ENCODE results near the gene FGF9. TPM values are rescaled to one million over a fixed set of nuclear protein-coding genes. Genes with fewer than 3 reads are reported as not detected.
A peak's percentile ranks its signal among the peaks of the same experiment; 100 is the strongest.

The FGF9 gene
- total RNA-seq: 0.22 and 0.75 TPM in 2 replicates

GRCh38 chr13:21670883-21671619 is at the start of gene FGF9:
Gene FGF9, plus strand, starts transcription at chr13:21671073. Its CDS starts 840 bp downstream, at chr13:21671913.
- DNase-seq (ENCODE audit: low read depth): no peak
- TF ChIP-seq CTCF (conservative IDR thresholded peaks at IDR 0.05; ENCODE audit: low read depth, low read length): no peak
- H3K4me3 ChIP-seq (ENCODE audit: low read depth, low read length): peak within 1 kb of the TSS; percentile 72

- no peak overlapping the region for H3K4me3 ChIP-seq (ENCODE audit: low read depth, low read length)
- TF ChIP-seq CTCF (conservative IDR thresholded peaks at IDR 0.05; ENCODE audit: low read depth, low read length): peak; percentile 86
- no peak for DNase-seq (ENCODE audit: low read depth)
Measured at GRCh38 chr13:21625366-21625765, 45.5 kb upstream of the FGF9 start.

DNA sequence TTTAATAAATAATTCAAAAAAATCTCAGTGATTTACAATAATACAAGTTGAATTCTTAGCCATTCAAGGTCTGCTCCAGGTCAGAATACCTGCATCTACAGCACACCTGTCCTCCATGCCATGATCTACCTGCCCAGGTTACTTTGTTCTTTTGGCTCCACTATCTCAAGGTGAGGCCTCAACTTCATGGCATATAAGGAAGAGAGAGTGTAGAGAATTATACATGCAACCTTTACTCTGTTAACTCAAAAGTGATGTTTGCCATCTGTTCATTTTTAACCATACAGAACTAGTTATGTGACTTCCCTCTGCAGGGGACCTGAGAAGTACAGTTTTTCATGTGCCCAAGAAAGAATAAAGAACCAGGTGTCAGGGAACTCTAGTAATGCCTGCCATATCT is 38.7 kb upstream of the FGF9 start:
- TF ChIP-seq CTCF (conservative IDR thresholded peaks at IDR 0.05; ENCODE audit: low read depth, low read length): no peak
- no peak for DNase-seq (ENCODE audit: low read depth)
- no peak overlapping the region for H3K4me3 ChIP-seq (ENCODE audit: low read depth, low read length)

DNA sequence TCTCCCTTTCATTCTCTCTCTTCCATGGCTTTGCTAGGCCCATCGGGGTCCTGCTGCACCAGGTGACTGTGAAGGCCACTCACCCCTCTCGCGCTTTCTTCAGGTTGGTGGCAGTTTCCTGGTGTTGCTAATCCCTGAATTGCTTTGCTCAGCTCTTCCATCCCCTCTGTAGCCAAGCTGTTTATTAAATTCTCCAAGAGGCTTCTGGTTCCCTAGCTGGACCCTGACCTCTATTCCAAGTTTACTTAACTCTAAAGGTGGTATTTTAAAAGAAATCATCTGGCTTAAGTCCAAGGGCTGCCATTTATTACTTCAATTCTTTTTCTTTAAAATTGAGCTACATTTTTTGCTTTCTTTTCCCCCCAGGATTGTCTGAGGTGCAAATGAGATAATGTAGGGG is 34.2 kb upstream of the FGF9 start:
- no peak overlapping the region for H3K4me3 ChIP-seq (ENCODE audit: low read depth, low read length)
- no peak for DNase-seq (ENCODE audit: low read depth)
- no peak for TF ChIP-seq CTCF (conservative IDR thresholded peaks at IDR 0.05; ENCODE audit: low read depth, low read length)

DNA sequence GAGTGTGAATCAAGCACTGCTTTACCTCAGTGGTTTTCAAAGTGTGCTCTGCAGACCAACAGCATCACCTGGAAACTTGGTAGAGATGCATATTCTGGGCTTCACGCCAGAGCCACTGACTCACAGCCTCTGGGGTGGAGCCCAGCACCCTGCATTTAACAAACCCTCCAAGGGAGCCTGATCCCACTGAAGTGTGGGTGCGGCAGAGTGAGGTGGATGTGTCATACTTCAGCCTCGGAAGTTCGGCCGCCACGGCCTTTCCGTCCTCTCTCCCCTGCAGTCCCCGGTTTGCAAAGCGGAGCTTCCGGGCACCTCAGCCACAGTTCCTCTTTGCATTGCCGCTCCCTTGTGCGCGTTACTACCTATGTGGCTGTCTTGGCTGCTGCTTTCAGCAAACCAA is 33.6 kb upstream of the FGF9 start:
- no peak overlapping the region for H3K4me3 ChIP-seq (ENCODE audit: low read depth, low read length)
- no peak for TF ChIP-seq CTCF (conservative IDR thresholded peaks at IDR 0.05; ENCODE audit: low read depth, low read length)
- DNase-seq (ENCODE audit: low read depth): peak; percentile 57

DNA sequence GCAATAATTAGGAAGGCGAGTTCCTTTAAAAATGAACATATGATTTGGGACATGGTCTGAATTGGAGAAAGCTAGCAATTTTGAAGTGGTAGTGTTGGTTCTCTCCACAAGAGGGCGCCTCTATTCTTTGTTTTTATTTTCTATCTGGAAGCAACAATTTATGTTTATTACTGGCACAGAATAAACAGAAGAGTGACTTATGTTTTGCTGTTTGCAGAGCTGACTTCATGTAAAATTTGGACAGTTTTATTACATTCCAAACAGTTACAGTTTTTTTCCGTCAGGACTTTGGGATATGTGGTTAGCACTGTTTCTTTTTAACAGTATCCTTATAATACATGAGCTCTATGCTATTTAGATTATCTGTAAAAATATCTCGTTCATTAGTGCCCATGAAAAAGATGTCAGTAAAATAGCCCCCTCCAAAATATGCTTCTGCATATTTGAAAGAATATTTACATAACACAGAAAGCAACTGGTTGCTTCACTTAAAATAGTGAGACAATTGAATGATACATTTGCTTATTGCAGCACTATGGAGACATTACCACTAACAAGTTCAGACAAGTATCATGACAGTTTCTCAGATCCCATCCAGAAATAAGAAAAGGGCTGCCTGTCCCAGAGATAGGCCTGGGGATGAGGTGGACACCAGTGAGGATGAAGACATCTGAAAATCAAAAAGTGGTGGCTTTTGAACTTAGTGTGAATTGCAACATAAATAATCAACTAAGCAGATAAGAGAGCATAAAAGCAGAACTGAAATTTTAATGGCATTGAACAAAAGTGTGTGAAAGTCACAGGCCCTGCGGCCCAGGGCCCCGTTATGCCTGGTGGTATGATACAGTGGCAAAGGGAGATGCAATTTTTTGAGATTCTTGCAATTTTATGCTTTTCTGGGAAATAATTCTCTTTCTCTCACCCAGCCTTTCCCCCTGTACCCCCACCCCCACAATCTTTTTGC is 32.3 kb upstream of the FGF9 start:
- peak; percentile 70 for TF ChIP-seq CTCF (conservative IDR thresholded peaks at IDR 0.05; ENCODE audit: low read depth, low read length)
- no peak for DNase-seq (ENCODE audit: low read depth)
- no peak overlapping the region for H3K4me3 ChIP-seq (ENCODE audit: low read depth, low read length)

Measured in epithelial cell of proximal tubule (primary cell).